B cell (primary cell): ENCODE data around the gene P3H3. TPM values are rescaled to one million over a fixed set of nuclear protein-coding genes. Genes with fewer than 3 reads are reported as not detected.
"Not testable (repeated sequence)": the region's sequence is repeated elsewhere in the genome, so short reads cannot be mapped to it uniquely, and the experiment has no call there.

Source experiments
- ATAC-seq: fragments of 200-7000 bp; cut with Tn5 transposase; one replicate; pipeline ENCODE4 v1.10.0; 2021; ENCODE audit warnings: low read depth, mild to moderate bottlenecking, moderate number of reproducible peaks, moderate library complexity
- CTCF ChIA-PET: fragments of 350-600 bp; sonication (Branson Sonifier 250); formaldehyde crosslinking; loops from one replicate; lab custom pipeline; 2021; ENCODE audit warnings: antibody characterized with exemption, inconsistent platforms; lab: Charles Lee
- POLR2A ChIA-PET: fragments of 350-600 bp; sonication (Branson Sonifier 250); formaldehyde crosslinking; loops from one replicate; lab custom pipeline; 2021; ENCODE audit warnings: antibody characterized with exemption; lab: Charles Lee
- DNase-seq: peaks from one replicate; pipeline ENCODE4 v3.0.0; 2013
- H2AFZ ChIP-seq: 2 replicates; pipeline ENCODE4 v1.6.1; 2012; ENCODE audit warnings: mild to moderate bottlenecking, low read depth, low read length; ENCODE audit not compliant: insufficient read depth, poor library complexity, severe bottlenecking
- H3K27ac ChIP-seq, 2 donors: 1 replicate in 1 of 2; 2 replicates in 1 of 2; pipeline ENCODE4 v1.5.1; 2012 to 2013; ENCODE audit warnings: low read length in 2 of 2, mild to moderate bottlenecking in 2 of 2, moderate library complexity in 1 of 2
- H3K27me3 ChIP-seq, 4 experiments: fragments of 200-600 bp in 1 of 4; sonication (generic) in 1 of 4; replicated peaks in 1 of 4; 1 replicate in 2 of 4; 2 replicates in 2 of 4; pipeline versions ENCODE4 v1.6.1 to v1.7.0; 2013 to 2016; ENCODE audit warnings: low read length in 3 of 4, mild to moderate bottlenecking in 2 of 4, mixed read lengths in 1 of 4, moderate library complexity in 1 of 4; ENCODE audit not compliant: insufficient read depth in 4 of 4, control insufficient read depth in 3 of 4; ENCODE audit errors: control extremely low read depth in 1 of 4
- H3K36me3 ChIP-seq, 2 experiments: replicated peaks in 1 of 2; 1 replicate in 1 of 2; 2 replicates in 1 of 2; pipeline versions ENCODE4 v1.6.1 to v1.7.1; 2013; ENCODE audit warnings: low read length in 1 of 2; ENCODE audit not compliant: insufficient read depth in 2 of 2, control insufficient read depth in 1 of 2; ENCODE audit errors: control extremely low read depth in 1 of 2, extremely low read depth in 1 of 2
- H3K4me1 ChIP-seq, 2 donors: fragments of 200-600 bp in 1 of 2; sonication (generic) in 1 of 2; 1 replicate in 1 of 2; 2 replicates in 1 of 2; pipeline versions ENCODE4 v1.5.1 to v1.6.1; 2013 to 2017; ENCODE audit warnings: low read length in 2 of 2; ENCODE audit not compliant: control insufficient read depth in 2 of 2, insufficient read depth in 2 of 2
- H3K4me2 ChIP-seq: replicated peaks from 2 replicates; pipeline ENCODE3; 2012; ENCODE audit warnings: mild to moderate bottlenecking, low read depth, low read length; ENCODE audit not compliant: poor library complexity, severe bottlenecking
- H3K4me3 ChIP-seq, 5 experiments: fragments of 200-600 bp in 1 of 5; sonication (generic) in 1 of 5; 1 replicate in 3 of 5; 2 replicates in 2 of 5; pipeline versions ENCODE4 v1.5.1 to v1.7.0; 2011 to 2016; ENCODE audit warnings: low read length in 4 of 5, mild to moderate bottlenecking in 4 of 5, low read depth in 2 of 5, control low read depth in 1 of 5, moderate library complexity in 1 of 5; ENCODE audit not compliant: insufficient read depth in 1 of 5; ENCODE audit errors: control extremely low read depth in 1 of 5, extremely low read depth in 1 of 5
- H3K79me2 ChIP-seq: fragments of 200-600 bp; sonication (generic); one replicate; pipeline ENCODE4 v1.6.0; 2016; ENCODE audit warnings: low read length; ENCODE audit not compliant: control insufficient read depth, insufficient read depth
- H3K9ac ChIP-seq: fragments of 200-600 bp; sonication (generic); 2 replicates; pipeline ENCODE4 v1.6.1; 2017; ENCODE audit warnings: mild to moderate bottlenecking, low read length, moderate library complexity
- H3K9me3 ChIP-seq, 3 donors: one replicate each; pipeline versions ENCODE4 v1.6.1 to v1.7.1; 2013; ENCODE audit warnings: low read length in 2 of 3; ENCODE audit not compliant: control insufficient read depth in 2 of 3, insufficient read depth in 1 of 3; ENCODE audit errors: control extremely low read depth in 1 of 3
- H4K20me1 ChIP-seq: 2 replicates; pipeline ENCODE4 v1.6.0; 2012; ENCODE audit warnings: mild to moderate bottlenecking, low read length; ENCODE audit not compliant: insufficient read depth, control insufficient read depth, poor library complexity, severe bottlenecking
- H3K27ac Mint-ChIP-seq: one replicate; pipeline ENCODE4 v1.8.0; 2021; ENCODE audit warnings: mixed read lengths
- H3K27me3 Mint-ChIP-seq: one replicate; pipeline ENCODE4 v1.8.0; 2021; ENCODE audit warnings: mixed read lengths
- H3K4me1 Mint-ChIP-seq: one replicate; pipeline ENCODE4 v1.8.0; 2021; ENCODE audit warnings: mixed read lengths
- H3K4me3 Mint-ChIP-seq: one replicate; pipeline ENCODE4 v1.8.0; 2021; ENCODE audit warnings: mixed read lengths
- H3K9me3 Mint-ChIP-seq: one replicate; pipeline ENCODE4 v1.8.0; 2022; ENCODE audit warnings: mixed read lengths; ENCODE audit not compliant: insufficient read depth
- CTCF ChIP-seq: fragments of 200-600 bp; IDR thresholded peaks from one replicate; pipeline ENCODE4 v1.8.0; 2022; ENCODE audit warnings: antibody characterized with exemption, mild to moderate bottlenecking
- EZH2 ChIP-seq: IDR thresholded peaks from 2 replicates; pipeline ENCODE4 v1.6.1; 2012; ENCODE audit warnings: borderline replicate concordance, low read depth, mild to moderate bottlenecking, moderate library complexity, low read length; ENCODE audit not compliant: insufficient read depth, poor library complexity, severe bottlenecking
- WGBS: methylation state at CpG from one replicate; pipeline ENCODE4 v1.1.5; 2013; ENCODE audit warnings: missing lambda C conversion rate; ENCODE audit not compliant: insufficient coverage; 5-methylcytosine and 5-hydroxymethylcytosine counted together
- intact Hi-C: fragments of 100-400 bp; cut with micrococcal nuclease; formaldehyde crosslinking; loops from one replicate; pipeline ENCODE4 v1.10.0; 2022
- polyA plus RNA-seq: library from polyadenylated mRNA; depleted of rRNA; stranded (reverse); fragments of >200 nt; gene quantifications from 2 replicates; pipeline ENCODE4 v1.2.3, GENCODE V29; 2012
- total RNA-seq, 2 donors: library from RNA; stranded (reverse); fragments of 120-200 nt in 1 of 2; gene quantifications; 1 replicate in 1 of 2; 2 replicates in 1 of 2; pipeline versions ENCODE4 v1.2.3 to v1.2.4, GENCODE V29; 2013 to 2022

Gene P3H3
- total and polyA plus RNA-seq, 2 donors (not counting 1 experiment from before 2014, with no cell fraction given) = 0.09 TPM; not detected in 1

- Histone ChIP-seq H3K27me3 (no peaks in the 10 kb centered on the region), H3K4me1 (peaks cover 9 to 13% of the 10 kb centered on the region in 2 donors), H3K36me3 (peaks cover 0 to 5% of the 10 kb centered on the region in 2 experiments), H3K4me3 (no peak overlapping the region), H3K4me2 (no peak overlapping the region), H3K9me3 (no peaks in the 10 kb centered on the region), H4K20me1 (no peaks in the 10 kb centered on the region), H3K79me2 (peaks cover 4% of the 10 kb centered on the region), H3K9ac (no peak overlapping the region), H2AFZ (no peak overlapping the region), H3K27ac (no peak overlapping the region)
- ChIA-PET POLR2A (interaction anchor here (0.6 kb wide), 1 partner anchor 62 kb away, joined by 3 read pairs; no protein-coding TSS in a partner anchor), CTCF (interaction anchor here (1.6 kb wide), 1 partner anchor 14 kb away, joined by 8 read pairs; the partner anchor contains the start of gene SPSB2)
- no peak for DNase-seq
- intact Hi-C loops = no loop called here
- no peaks in the 10 kb centered on the region for H3K9me3 Mint-ChIP-seq
- H3K4me1 Mint-ChIP-seq = peaks cover 15% of the 10 kb centered on the region
- ATAC-seq = no peak
- no peak overlapping the region for H3K4me3 Mint-ChIP-seq
- no peaks in the 10 kb centered on the region for H3K27me3 Mint-ChIP-seq
- WGBS = 100% methylated on average over 2 of the region's 8 CpGs
- no peak overlapping the region for H3K27ac Mint-ChIP-seq
- no peak for TF ChIP-seq EZH2
- no peak for TF ChIP-seq CTCF
Observed at GRCh38 chr12:6887460-6887859, 59.3 kb downstream of the P3H3 start.

GRCh38 chr12:6888360-6888759 lies 60.2 kb downstream of the P3H3 start:
- 100% methylated on average over 1 of the region's 2 CpGs for WGBS
- Histone ChIP-seq H3K27me3 (no peaks in the 10 kb centered on the region), H3K79me2 (peaks cover 4% of the 10 kb centered on the region), H3K9me3 (no peaks in the 10 kb centered on the region), H3K4me2 (no peak overlapping the region), H3K36me3 (peaks cover 0 to 5% of the 10 kb centered on the region in 2 experiments), H4K20me1 (no peaks in the 10 kb centered on the region), H3K4me1 (peaks cover 9 to 13% of the 10 kb centered on the region in 2 donors), H2AFZ (no peak overlapping the region), H3K4me3 (no peak overlapping the region), H3K27ac (no peak overlapping the region), H3K9ac (no peak overlapping the region)
- peaks cover 15% of the 10 kb centered on the region for H3K4me1 Mint-ChIP-seq
- H3K27me3 Mint-ChIP-seq = no peaks in the 10 kb centered on the region
- POLR2A ChIA-PET = no interaction called here
- TF ChIP-seq CTCF = no peak
- H3K27ac Mint-ChIP-seq = no peak overlapping the region
- CTCF ChIA-PET = interaction anchor here (1.6 kb wide), 1 partner anchor 15 kb away, joined by 8 read pairs; the partner anchor contains the start of gene SPSB2
- no peaks in the 10 kb centered on the region for H3K9me3 Mint-ChIP-seq
- ATAC-seq (no peak), DNase-seq (no peak)
- intact Hi-C loops = no loop called here
- H3K4me3 Mint-ChIP-seq = no peak overlapping the region

- H3K4me1 Mint-ChIP-seq = peaks cover 15% of the 10 kb centered on the region
- H4K20me1 ChIP-seq, H3K36me3 ChIP-seq, H3K9me3 ChIP-seq, H3K4me3 ChIP-seq, DNase-seq, H3K27ac ChIP-seq, H3K79me2 ChIP-seq, ATAC-seq, H3K27ac Mint-ChIP-seq, H3K9ac ChIP-seq, H3K4me2 ChIP-seq, H3K9me3 Mint-ChIP-seq, CTCF ChIA-PET, H3K27me3 Mint-ChIP-seq, H2AFZ ChIP-seq, H3K4me3 Mint-ChIP-seq, intact Hi-C loops, H3K27me3 ChIP-seq: not testable (repeated sequence)
- POLR2A ChIA-PET = interaction anchor here (0.5 kb wide), 1 partner anchor 254 kb away, joined by 3 read pairs; no protein-coding TSS in a partner anchor
- WGBS = 89% methylated on average over 4 of the region's 7 CpGs
- peaks cover 9 to 13% of the 10 kb centered on the region in 2 donors for H3K4me1 ChIP-seq
Observed at GRCh38 chr12:6888794-6889193, 60.6 kb downstream of the P3H3 start.
